ENCODE measurements around the gene AQP7. TPM values are rescaled to one million over a fixed set of nuclear protein-coding genes. Genes with fewer than 3 reads are reported as not detected.
A peak's percentile ranks its signal among the peaks of the same experiment; 100 is the strongest.
"Not testable (repeated sequence)": the region's sequence is repeated elsewhere in the genome, so short reads cannot be mapped to it uniquely, and the experiment has no call there.

Gene AQP7
- total RNA-seq, 2 donors from 2014 or later, result 6.4 TPM; not detected in 1

GRCh38 chr9:33374190-33374589 is 28.2 kb downstream of the AQP7 start:
- Histone ChIP-seq H3K9me3 (no peaks in the 10 kb centered on the region), H3K36me3 (peaks cover 0 to 9% of the 10 kb centered on the region in 2 donors), H3K4me3 (no peak overlapping the region), H3K27me3 (replicated peaks; ENCODE audit: insufficient read depth) (no peaks in the 10 kb centered on the region), H3K4me1 (replicated peaks) (no peaks in the 10 kb centered on the region), H3K27ac (no peak overlapping the region)
- 84% methylated on average over 9 of the region's 9 CpGs for WGBS
- TF ChIP-seq POLR2A (IDR thresholded peaks at IDR 0.05) (no peak), POLR2AphosphoS5 (IDR thresholded peaks at IDR 0.05) (no peak)
- TF ChIP-seq, protein P1, sequence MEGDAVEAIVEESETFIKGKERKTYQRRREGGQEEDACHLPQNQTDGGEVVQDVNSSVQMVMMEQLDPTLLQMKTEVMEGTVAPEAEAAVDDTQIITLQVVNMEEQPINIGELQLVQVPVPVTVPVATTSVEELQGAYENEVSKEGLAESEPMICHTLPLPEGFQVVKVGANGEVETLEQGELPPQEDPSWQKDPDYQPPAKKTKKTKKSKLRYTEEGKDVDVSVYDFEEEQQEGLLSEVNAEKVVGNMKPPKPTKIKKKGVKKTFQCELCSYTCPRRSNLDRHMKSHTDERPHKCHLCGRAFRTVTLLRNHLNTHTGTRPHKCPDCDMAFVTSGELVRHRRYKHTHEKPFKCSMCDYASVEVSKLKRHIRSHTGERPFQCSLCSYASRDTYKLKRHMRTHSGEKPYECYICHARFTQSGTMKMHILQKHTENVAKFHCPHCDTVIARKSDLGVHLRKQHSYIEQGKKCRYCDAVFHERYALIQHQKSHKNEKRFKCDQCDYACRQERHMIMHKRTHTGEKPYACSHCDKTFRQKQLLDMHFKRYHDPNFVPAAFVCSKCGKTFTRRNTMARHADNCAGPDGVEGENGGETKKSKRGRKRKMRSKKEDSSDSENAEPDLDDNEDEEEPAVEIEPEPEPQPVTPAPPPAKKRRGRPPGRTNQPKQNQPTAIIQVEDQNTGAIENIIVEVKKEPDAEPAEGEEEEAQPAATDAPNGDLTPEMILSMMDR (IDR thresholded peaks at IDR 0.05), result no peak
- no peak for DNase-seq (ENCODE audit: low spot score)
- intact Hi-C loops (cut with DNase I), result no loop called here

GRCh38 chr9:33372900-33373299 is 29.5 kb downstream of the AQP7 start:
- H3K4me3 ChIP-seq, result no peak overlapping the region
- TF ChIP-seq POLR2A (IDR thresholded peaks at IDR 0.05) (no peak), POLR2AphosphoS5 (IDR thresholded peaks at IDR 0.05) (no peak)
- TF ChIP-seq, protein P1 (IDR thresholded peaks at IDR 0.05), result no peak
- WGBS, result 38% methylated on average over 4 of the region's 4 CpGs
- no peaks in the 10 kb centered on the region for H3K27me3 ChIP-seq (replicated peaks; ENCODE audit: insufficient read depth)
- H3K27ac ChIP-seq, result peak overlapping the region in 1 of 2 donors; percentile 47
- intact Hi-C loops (cut with DNase I), result no loop called here
- H3K36me3 ChIP-seq, result peaks cover 0 to 9% of the 10 kb centered on the region in 2 donors
- no peaks in the 10 kb centered on the region for H3K9me3 ChIP-seq
- peak; percentile 18 for DNase-seq (ENCODE audit: low spot score)
- H3K4me1 ChIP-seq (replicated peaks), result no peaks in the 10 kb centered on the region

- no peak overlapping the region for H3K27ac ChIP-seq
- H3K9me3 ChIP-seq, result no peaks in the 10 kb centered on the region
- intact Hi-C loops (cut with DNase I), result no loop called here
- 93% methylated on average over 2 of the region's 2 CpGs for WGBS
- H3K36me3 ChIP-seq, result peaks cover 0 to 9% of the 10 kb centered on the region in 2 donors
- TF ChIP-seq POLR2A (IDR thresholded peaks at IDR 0.05) (no peak), POLR2AphosphoS5 (IDR thresholded peaks at IDR 0.05) (no peak)
- TF ChIP-seq, protein P1 (IDR thresholded peaks at IDR 0.05), result no peak
- H3K27me3 ChIP-seq (replicated peaks; ENCODE audit: insufficient read depth), result no peaks in the 10 kb centered on the region
- no peaks in the 10 kb centered on the region for H3K4me1 ChIP-seq (replicated peaks)
- H3K4me3 ChIP-seq, result no peak overlapping the region
- DNase-seq (ENCODE audit: low spot score), result no peak
These were observed 35.3 kb downstream of the AQP7 start for GRCh38 chr9:33366979-33367480.

GRCh38 chr9:33364814-33365213 is 37.6 kb downstream of the AQP7 start:
- H3K9me3 ChIP-seq; DNase-seq (ENCODE audit: low spot score); H3K27ac ChIP-seq; H3K4me3 ChIP-seq; intact Hi-C loops (cut with DNase I); H3K27me3 ChIP-seq (replicated peaks; ENCODE audit: insufficient read depth); H3K4me1 ChIP-seq (replicated peaks); H3K36me3 ChIP-seq: not testable (repeated sequence)
- WGBS, result 96% methylated on average over 4 of the region's 4 CpGs

- TF ChIP-seq POLR2AphosphoS5 (IDR thresholded peaks at IDR 0.05), result no peak
- no peak for TF ChIP-seq POLR2A (IDR thresholded peaks at IDR 0.05)
- TF ChIP-seq, protein P1 (IDR thresholded peaks at IDR 0.05), result no peak
- Histone ChIP-seq H3K27ac (no peak overlapping the region), H3K4me3 (no peak overlapping the region), H3K9me3 (no peaks in the 10 kb centered on the region), H3K27me3 (replicated peaks; ENCODE audit: insufficient read depth) (no peaks in the 10 kb centered on the region), H3K36me3 (no peaks in the 10 kb centered on the region), H3K4me1 (replicated peaks) (no peaks in the 10 kb centered on the region)
- 92% methylated on average over 2 of the region's 2 CpGs for WGBS
- intact Hi-C loops (cut with DNase I), result no loop called here
- DNase-seq (ENCODE audit: low spot score), result no peak
These were observed 38.2 kb downstream of the AQP7 start for GRCh38 chr9:33364127-33364526.

DNA sequence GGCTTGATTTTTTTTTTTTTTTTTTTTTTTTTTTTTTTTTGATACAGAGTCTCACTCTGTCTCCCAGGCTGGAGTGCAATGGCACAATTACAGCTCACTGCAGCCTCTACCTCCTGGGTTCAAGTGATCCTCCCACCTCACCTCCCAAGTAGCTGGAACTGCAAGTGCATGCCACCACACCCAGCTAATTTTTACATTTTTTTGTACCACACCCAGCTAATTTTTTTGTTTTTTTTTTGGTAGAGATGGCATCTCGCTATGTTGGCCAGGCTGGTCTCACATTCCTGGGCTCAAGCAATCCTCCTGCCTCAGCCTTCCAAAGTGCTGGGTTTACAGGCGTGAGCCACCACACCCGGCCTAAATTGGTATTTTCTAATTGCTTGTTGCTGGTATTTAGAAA is 43.7 kb downstream of the AQP7 start:
- H3K4me1 ChIP-seq (replicated peaks); DNase-seq (ENCODE audit: low spot score); H3K27ac ChIP-seq; H3K27me3 ChIP-seq (replicated peaks; ENCODE audit: insufficient read depth); H3K9me3 ChIP-seq; H3K4me3 ChIP-seq; H3K36me3 ChIP-seq; intact Hi-C loops (cut with DNase I): not testable (repeated sequence)
- WGBS, result 97% methylated on average over 3 of the region's 3 CpGs
